Glomerular endothelial cell (primary cell): Measurements from ENCODE around the gene ATIC. TPM values are rescaled to one million over a fixed set of nuclear protein-coding genes. Genes with fewer than 3 reads are reported as not detected.
"Not testable (repeated sequence)": the region's sequence is repeated elsewhere in the genome, so short reads cannot be mapped to it uniquely, and the experiment has no call there.

Experiments used
- DNase-seq: peaks from one replicate; pipeline ENCODE4 v3.0.0-alpha.2; 2011; ENCODE audit warnings: low read depth, low spot score; ENCODE audit errors: extremely low read depth
- total RNA-seq: library from RNA; depleted of rRNA; stranded (reverse); fragments of >200 nt; gene quantifications from 2 replicates; pipeline ENCODE4 v1.2.3, GENCODE V29; 2015

ATIC gene
- 43.6 and 46.2 TPM in 2 replicates for total RNA-seq

DNA sequence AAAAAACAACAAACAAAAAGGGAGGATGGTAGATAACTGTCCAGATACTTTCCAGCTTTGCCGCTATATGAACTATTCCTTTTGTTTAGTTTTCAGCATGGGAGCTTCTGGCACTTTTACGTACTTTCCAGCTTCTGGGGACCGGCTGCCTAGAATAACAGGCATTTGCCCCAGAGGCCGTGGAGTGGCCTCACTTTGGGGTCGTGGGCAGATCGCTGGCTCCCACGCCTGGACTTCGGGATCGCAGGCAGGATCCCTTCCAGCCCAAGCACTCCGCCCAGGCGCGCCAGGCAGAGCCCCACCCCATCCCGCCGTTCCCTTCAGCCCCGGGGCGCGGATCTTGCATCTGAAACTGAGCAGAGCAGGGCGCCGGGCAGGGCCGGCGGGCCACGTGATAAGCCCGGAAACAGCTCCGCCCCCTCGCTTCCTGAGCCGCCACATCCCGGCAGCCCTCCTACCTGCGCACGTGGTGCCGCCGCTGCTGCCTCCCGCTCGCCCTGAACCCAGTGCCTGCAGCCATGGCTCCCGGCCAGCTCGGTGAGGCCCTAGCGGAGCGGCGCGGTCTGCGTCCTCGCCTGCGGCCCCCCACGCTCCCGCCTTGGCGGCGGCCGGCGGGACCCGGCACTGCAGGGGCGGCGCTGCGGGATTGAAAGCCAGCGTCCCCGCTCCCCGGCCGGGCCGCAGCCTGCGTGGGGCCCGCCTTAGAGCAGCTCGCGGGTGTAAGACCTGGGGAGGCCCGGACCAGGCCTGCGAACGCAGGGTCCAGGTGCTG is at the start of gene ATIC:
ATIC (plus strand) TSS at position 435 of the 772 bp plus-strand sequence; CDS start at position 519, 84 bp downstream.
- DNase-seq: peak; percentile 25

DNA sequence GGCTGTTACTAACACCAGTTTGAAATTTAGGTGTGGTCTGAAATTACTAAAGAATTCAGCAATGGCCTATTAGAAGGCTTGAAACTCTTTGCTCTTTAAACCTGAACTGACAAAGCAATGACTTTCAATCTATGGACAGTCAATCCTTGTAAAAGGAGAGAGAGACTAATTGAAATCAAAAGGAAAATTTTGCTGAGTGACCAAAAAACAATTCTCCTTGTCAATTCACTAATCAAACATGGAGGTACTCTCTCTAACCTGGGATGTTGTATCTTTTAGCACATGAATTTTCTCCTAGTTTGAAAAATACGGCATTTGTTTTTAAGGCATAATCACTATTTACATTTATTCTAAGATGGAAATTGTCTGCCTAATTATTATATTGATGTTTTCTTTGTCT is 49.6 kb upstream of the ATIC start:
- DNase-seq: no peak

DNA sequence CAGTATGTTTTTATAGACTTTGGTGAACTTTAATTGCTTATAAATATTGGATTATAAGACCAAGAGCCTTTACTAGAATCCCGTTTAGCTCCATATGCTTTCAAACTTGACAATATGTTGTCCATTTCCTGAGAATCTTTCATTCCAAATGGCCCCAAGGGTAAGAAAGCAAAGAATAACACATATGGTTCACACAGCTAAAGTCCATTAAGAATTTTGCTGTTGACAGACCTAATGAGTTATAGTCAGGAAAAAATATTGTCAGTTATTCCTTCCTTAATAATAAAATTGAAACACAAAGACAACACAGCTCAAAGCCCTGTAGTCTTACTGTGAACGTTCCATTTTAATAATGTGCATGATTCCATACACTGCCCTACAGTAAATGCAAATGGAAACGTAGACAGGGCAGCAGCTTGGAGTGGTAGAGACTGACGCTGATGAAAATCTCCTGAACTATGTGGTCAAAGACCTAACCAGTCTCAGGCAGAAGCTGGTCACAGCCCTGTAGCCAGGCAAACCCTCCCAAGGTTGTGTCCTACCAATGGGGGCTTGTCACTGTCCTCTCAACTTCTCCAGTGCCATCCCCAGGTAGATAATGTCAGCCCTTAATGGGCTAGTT is 49.0 kb upstream of the ATIC start:
- no peak for DNase-seq

DNA sequence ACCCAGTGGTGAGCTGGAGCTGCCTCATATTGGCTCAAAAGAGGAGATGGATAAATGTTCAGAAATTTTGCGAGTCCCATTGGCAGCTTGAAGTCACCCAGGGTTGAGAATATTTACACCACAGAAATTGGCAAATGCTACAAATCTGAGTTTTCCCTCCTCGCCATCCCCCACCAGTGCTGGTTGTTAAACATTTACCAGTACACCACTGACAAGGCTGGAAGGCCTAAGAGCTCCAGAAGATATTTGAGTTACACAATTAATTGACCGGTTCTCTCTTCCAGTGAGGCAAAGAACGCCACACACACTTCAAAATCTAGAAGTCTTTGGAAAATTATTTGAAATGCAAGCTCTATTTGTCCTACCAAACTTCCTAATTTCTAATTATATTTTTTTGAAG is 47.5 kb upstream of the ATIC start:
- DNase-seq: no peak

DNA sequence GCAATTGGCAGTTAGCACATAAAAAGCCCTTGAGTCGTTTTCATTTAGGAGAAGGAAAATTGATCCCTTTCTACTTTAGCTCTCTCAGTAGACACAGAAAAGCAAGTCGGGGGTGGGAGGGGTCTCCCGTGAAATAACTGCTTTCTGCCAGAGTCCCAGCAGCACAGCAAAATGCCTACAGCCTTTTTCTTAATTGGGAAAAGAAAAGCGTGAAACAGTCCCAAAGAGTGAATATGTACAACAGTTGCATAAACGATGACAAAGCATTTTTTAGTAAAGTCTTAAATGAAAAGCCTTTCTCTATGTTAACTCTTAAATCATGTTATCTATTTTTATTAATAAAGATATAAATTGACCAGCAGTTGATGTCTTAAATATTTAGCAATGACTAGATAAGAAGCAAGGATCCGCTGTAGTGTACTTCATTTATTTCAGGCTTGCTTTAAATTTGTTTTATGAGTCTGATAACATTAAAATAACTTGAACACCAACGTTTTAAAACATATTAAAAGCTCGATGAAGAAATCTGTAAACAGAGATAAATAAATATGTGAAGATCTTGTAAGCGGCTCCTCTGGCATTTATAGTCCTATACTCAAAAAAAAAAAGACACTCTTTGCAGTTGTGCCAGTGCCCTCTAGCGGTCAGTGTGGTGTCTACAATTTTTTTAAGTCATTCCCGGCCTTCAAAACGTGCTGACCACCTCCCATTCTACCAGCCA is 42.3 kb upstream of the ATIC start:
- peak; percentile 39 for DNase-seq

DNA sequence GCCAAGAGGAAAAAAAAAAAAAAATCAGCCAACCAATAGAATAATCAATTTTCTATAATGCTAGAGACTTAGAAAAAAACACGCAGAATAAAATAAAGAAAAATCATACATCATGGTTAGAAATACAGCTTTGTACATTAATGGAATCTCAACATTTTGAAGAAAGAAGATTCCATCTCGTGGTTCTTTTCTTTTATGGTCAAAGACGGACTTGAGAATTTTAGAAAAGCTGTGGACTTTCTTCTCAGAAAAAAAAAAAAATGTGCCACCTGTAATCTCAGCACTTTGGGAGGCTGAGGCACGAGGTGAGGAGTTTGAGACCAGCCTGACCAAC is 41.8 kb upstream of the ATIC start:
- no peak for DNase-seq

DNA sequence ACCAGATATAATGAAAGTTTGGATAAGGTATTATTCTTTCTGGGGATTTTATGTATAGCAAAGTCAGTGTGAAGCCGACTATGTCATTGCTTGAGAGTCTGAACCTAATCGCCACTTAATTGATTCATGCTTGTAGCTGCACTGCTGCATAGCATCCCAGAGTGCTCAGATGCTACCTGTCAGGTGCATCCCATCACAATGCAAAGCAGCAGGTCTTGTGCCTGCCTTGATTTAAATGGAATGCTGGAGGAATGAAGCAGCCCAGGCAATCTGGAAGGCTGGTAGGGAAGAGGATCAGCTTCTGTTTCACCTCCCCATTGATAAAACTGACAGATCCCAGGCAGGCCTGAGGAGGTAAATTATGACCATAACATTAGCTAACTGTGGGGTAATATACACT is 40.4 kb upstream of the ATIC start:
- no peak for DNase-seq

DNA sequence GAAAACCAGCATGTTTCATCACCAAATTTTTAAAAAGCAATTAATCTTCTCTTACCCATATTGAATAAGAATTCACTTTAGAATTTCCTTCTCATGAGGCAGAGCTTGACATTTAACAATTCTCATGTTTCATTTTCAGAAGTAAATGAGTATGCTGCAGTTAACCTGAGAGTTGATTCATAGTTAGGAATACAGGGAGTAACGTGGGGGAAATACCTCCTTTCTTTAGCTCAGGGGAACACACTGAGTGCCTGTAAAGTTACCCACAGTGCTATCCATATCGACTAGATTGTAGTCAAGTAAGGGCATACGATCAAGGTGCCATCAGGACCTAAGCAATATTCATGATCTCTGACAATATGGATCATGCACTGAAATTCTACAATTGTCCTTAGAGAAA is 38.9 kb upstream of the ATIC start:
- DNase-seq: no peak

DNA sequence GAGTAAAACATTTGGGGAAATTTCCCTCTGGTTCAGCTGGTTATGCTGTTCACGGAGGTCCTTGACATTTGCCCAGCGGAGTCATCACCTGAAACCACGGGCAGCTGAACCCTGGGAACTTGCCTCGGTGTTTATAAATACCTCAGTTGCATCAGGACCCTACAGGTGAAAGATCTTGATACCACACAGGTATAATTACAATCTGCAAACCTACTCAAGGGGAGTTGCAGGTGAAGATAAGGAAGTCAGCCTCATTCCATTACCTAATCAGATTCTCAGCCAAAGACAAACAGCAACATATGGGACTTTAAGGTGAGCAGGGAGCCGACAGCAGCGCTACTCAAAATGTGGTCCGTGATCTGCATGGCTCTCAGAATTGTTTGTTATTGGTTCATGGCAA is 37.0 kb upstream of the ATIC start:
- no peak for DNase-seq

DNA sequence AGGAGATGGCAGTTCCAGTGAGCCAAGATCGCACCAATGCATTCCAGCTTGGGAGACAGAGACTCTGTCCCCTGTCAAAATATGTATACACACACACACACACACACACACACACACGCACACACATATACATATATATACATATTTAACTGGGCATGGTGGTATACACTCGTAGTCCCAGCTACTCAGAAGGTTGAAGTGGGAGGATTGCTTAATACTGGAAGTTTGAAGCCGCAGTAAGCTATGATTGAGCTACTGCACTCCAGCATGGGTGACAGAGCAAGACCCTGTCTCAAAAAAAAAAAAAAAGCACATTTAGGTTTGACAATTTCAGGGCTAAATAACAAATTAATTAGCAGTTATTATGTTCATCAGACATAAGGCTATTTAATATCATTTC is 36.0 kb upstream of the ATIC start:
- DNase-seq: no peak

DNA sequence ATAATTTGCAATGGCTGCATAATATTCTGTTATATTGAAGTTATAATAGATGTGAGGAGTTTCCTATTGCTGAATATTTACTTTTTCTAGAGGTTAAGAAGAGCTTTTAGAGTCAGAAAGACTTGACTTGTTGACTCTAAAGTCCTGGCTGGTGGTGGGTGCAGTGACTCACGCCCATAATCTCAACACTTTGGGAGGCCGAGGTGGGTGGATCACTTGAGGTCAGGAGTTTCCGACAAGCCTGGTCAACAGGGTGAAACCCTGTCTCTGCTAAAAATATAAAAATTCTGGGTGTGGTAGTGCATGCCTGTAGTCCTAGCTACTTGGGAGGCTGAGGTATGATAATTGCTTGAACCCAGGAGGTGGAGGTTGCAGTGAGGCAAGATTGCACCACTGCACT is 33.9 kb upstream of the ATIC start:
- DNase-seq: no peak

DNA sequence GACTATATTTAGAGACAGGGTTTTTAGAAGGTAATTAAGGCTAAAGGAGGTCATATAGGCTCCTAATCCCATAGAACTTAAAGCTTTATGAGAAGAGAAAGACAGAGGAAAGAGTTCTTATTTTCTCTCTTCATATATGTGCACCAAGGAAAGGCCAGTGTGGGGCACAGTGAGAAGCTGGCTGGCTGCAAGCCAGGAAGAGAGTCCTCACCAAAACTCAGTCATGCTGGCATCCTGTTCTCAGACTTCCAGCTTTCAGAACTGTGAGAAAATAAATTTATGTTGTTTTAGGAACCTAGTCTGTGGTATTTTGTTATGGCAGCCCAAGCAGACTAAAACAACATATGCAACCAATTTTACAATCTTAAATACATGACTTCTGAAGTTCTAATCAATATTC is 31.5 kb upstream of the ATIC start:
- no peak for DNase-seq

DNA sequence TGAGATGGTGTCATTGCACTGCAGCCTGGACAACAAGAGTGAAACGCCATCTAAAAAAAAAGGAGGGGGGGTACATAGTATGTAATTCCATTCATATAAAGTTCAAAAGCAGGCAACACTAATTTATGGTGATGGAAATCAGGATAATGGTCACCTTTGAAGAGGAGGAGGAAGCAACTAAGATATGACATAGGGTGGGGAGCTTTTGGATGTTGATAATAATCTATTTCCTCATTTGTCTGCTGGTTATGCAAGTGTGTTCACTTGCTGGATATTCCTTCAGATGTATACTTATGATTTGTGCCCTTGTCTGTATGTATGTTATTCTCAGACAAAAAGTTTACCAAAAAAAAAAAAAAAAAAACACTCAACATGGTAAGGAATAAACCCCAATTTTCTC is 28.6 kb upstream of the ATIC start:
- DNase-seq: no peak

DNA sequence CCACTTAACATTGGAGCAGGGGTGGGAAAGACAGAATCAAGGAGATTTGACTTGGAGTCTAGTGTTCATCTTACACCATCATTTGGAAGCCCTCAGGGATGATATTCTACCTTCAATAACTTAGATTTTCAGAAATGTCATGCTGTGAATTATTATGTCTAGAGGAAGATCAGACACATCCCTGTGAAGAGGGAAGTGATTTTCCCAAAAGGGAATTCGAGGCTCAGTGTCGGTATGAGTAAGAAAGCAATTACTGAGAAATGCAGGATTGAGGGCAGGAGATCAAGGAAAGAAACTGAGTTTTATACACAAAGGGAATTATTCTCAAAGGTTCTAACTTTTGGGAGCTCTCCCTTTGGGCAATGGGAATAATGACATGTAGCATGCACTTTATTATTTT is 25.6 kb upstream of the ATIC start:
- DNase-seq: no peak

DNA sequence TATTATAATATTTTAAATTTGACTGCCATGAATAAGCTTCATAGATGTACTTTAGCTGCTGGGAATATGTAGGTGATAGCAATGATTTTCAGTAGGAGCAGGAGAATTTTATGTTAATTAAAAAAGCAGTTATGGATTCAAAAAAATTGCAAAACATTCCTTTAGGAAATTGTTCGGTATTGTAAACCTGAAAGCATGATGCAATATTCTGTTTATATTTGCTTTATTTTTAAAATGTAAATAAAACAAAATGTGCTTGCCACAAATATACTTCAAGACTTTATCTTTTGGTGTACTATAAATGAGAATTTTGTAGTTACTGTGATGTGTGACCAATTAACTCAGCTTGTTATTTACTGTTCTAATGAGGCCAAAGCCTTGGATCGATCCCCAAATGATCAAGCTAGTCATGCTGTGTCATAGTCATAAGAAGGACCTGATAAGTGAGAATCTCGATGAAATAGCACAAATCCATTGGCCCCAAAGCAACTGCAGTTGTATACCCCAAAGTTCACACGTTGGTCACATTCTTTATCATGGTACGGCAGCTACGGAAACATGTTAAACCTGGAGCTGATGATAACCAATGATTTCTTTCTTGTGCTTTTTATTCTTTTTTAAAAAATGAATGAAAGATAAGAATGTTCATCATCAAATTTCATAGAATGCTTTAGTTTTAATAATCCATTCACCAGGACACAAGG is 23.6 kb upstream of the ATIC start:
- no peak for DNase-seq

DNA sequence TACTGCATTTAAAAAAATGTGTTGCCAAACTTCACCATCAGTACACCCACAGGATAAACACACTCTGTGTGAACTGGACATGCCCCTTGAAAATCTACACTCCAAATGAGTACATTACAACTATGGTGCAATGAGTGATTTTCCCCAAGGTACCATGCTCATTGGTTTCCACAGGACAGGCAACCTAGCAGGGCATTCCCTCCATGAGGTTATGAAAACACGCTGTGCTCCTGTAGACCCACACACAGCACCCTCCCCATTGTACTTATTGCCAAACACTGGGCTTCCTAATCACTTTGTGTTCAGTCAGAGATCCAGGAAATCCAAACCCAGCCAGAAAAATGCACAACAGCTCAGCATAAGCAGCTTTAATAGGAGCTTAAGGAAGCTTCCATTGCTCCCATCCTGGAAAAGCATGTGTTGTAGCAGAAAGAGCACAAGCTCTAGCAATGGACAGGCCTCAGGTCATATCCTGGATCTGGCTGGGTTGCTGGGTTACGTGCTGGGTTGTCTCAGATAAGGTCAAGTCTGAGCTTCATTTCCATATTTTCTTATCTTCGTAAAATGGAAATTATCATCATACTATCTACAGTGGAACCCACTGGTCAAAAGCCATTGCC is 20.8 kb upstream of the ATIC start:
- DNase-seq: no peak

DNA sequence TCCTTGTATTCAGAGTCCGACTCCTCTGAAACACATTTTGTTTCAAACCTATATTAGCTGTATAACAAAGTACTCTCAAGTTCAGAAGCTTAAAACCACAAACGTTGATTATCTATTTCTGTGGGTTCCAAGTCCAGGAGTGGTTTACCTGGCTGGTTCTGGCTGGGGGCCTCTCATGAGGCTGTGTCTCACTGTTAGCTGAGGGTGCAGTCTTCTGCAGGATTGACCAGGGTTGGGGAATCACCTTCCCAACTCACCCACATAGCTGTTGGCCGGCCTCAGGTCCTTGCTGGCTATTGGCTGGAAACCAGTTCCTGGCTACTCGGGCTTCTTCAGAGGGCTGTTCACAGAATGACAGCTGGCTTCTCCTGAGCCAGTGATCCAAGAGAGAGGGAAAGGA is 18.0 kb upstream of the ATIC start:
- no peak for DNase-seq

DNA sequence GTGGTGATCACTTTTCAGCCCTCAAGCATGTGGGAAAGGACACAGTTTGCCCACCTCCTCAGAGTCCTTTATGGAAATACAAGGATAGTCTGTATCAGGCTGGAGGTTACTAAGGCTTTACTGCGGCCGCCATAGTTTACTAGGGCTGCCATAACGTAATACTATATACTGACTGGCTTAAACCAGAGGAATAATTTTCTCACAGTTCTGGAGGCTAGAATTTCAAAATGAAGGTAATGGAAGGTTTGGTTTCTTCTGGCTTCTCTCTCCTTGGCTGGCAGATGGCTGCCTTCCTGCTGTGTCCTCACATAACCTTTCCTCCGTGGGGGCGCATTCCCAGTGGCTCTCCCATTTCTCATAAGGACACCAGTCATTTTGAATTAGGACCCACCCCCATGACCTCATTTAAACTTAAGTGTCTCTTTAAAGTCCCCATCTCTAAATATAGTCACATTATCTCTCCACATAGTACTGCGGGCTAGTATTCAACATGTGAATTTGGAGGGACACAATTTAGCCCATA is 12.5 kb upstream of the ATIC start:
- no peak for DNase-seq

DNA sequence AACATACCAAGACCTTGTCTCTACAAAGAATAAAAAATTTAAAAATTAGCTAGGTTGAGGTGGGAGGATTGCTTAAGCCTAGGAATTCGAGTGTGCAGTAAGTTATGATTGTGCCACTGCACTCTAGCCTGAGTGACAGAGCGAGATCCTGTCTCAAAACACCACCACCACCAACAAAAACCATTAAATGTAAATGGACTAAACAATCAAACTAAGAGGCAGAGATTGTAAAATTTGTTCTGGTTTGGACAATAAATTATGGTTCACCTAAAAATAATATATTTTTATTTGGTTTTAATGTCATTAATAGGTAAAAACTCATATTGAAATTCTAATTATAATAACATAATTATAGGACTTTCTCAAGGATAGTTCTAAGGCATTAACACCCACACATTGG is 9.9 kb upstream of the ATIC start:
- DNase-seq: no peak

DNA sequence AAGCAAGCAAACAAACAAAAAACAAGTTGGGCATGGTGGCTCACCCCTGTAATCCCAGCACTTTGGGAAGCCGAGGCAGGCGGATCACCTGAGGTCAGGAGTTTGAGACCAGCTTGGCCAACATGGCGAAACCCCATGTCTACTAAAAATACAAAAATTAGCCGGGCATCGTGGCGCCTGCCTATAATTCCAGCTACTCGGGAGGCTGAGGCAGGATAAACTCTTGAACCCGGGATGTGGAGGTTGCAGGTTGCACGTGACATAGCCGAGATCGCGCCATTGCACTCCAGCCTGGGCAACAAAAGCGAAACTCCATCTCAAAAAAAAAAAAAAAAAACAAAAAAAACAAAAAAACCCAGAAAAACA is 617 bp upstream of the ATIC start:
- not testable (repeated sequence) for DNase-seq

DNA sequence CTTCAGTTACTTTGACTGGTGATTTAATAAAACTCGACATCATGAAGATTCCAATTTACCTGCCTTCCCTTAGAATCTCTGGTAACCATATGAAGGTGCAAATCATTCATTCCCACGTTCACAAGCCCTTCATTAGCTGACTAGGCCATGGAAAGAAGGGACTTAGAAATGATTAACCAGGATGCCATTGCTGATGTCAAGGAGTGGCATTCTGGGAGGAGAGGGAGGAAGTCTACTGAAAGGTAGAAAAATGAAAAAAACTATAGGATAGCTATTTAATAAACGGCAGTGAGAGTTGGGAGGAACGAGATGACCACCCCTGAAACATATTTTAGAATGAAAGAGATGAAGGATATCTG is 1.4 kb downstream of the ATIC start:
- DNase-seq: no peak
